ENCODE measurements around the gene SCUBE2.

DNA sequence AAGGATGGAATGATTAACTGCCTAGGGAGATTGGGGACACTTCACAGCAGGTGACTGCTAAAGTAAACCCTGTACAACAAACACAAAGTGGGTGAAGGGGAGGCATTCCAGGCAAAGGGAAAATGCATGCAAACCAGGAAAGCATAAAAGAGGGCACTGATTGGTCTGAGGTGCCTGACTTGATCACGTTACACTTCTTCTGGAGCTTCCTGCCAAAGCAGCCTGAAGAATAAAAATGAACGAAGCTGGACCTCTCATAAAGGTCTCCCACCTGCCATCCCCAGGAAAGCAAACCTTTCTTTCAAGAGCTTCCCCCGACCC is 46.7 kb upstream of the SCUBE2 start:
- TF ChIP-seq EZH2 (IDR thresholded peaks at IDR 0.05; ENCODE audit: insufficient read depth, poor library complexity, severe bottlenecking): no peak
- TF ChIP-seq EZH2phosphoT487 (IDR thresholded peaks at IDR 0.05; ENCODE audit: insufficient read depth, low read depth): no peak
